IMR-90 (cell line): ENCODE results near the gene SEC11C. TPM values are rescaled to one million over a fixed set of nuclear protein-coding genes. Genes with fewer than 3 reads are reported as not detected.

Experiments
- ATAC-seq: fragments of 200-7000 bp; cut with Tn5 transposase; 2 replicates; pipeline ENCODE4 v1.9.1; 2020; ENCODE audit warnings: low read depth, mild to moderate bottlenecking, moderate library complexity
- BruUV-seq: library from RNA; stranded (reverse); fragments of 400-500 nt; replicated peaks from 2 replicates; lab custom pipeline; 2021; lab: Mats Ljungman, UMichigan
- CTCF ChIA-PET: fragments of 300-600 bp; formaldehyde crosslinking; extraction: SDS; loops from one replicate; lab custom pipeline; 2021; ENCODE audit warnings: antibody characterized with exemption; lab: Yijun Ruan, JAX
- POLR2A ChIA-PET: fragments of 300-600 bp; sonication (Branson Sonifier 250); formaldehyde crosslinking; loops from one replicate; lab custom pipeline; 2022; ENCODE audit warnings: antibody characterized with exemption; ENCODE audit not compliant: unreplicated experiment; lab: Charles Lee
- DNase-seq: peaks from one replicate; pipeline ENCODE4 v3.0.0; 2013
- H2AFZ ChIP-seq: replicated peaks from 2 replicates; pipeline ENCODE3; 2013; ENCODE audit warnings: low read length, mild to moderate bottlenecking; ENCODE audit not compliant: poor library complexity
- H2AK5ac ChIP-seq: 2 replicates; pipeline ENCODE4 v1.6.1; 2013; ENCODE audit warnings: low read depth, low read length, inconsistent platforms
- H2AK9ac ChIP-seq: replicated peaks from 2 replicates; pipeline ENCODE3; 2013; ENCODE audit warnings: mild to moderate bottlenecking, low read depth, low read length, moderate library complexity; ENCODE audit not compliant: poor library complexity
- H2BK120ac ChIP-seq: 2 replicates; pipeline ENCODE4 v1.6.1; 2013; ENCODE audit warnings: low read depth, low read length, inconsistent platforms
- H2BK15ac ChIP-seq: 3 replicates; pipeline ENCODE4 v1.6.1; 2013; ENCODE audit warnings: low read depth, low read length, inconsistent platforms
- H2BK20ac ChIP-seq: 2 replicates; pipeline ENCODE4 v1.6.1; 2013; ENCODE audit warnings: low read depth, mild to moderate bottlenecking, inconsistent platforms, low read length, moderate library complexity
- H2BK5ac ChIP-seq: 2 replicates; pipeline ENCODE4 v1.6.1; 2013; ENCODE audit warnings: mild to moderate bottlenecking, low read depth, low read length, inconsistent platforms; ENCODE audit not compliant: poor library complexity, severe bottlenecking
- H3K14ac ChIP-seq: replicated peaks from 2 replicates; pipeline ENCODE4 v1.6.1; 2013; ENCODE audit warnings: low read depth, low read length, inconsistent platforms
- H3K18ac ChIP-seq: 2 replicates; pipeline ENCODE4 v1.6.1; 2013; ENCODE audit warnings: low read depth, low read length, control low read depth
- H3K23ac ChIP-seq: 2 replicates; pipeline ENCODE4 v1.6.1; 2013; ENCODE audit warnings: low read depth, low read length, inconsistent platforms
- H3K27ac ChIP-seq: 2 replicates; pipeline ENCODE4 v1.5.1; 2013; ENCODE audit warnings: mild to moderate bottlenecking, control low read depth, low read length; ENCODE audit not compliant: insufficient read depth
- H3K27me3 ChIP-seq: 2 replicates; pipeline ENCODE4 v1.6.1; 2013; ENCODE audit warnings: low read length; ENCODE audit not compliant: control insufficient read depth, insufficient read depth
- H3K36me3 ChIP-seq: 2 replicates; pipeline ENCODE4 v1.6.1; 2013; ENCODE audit warnings: low read length, mixed read lengths; ENCODE audit not compliant: control insufficient read depth, insufficient read depth
- H3K4ac ChIP-seq: 2 replicates; pipeline ENCODE4 v1.6.1; 2013; ENCODE audit warnings: low read depth, low read length, inconsistent platforms
- H3K4me1 ChIP-seq: 2 replicates; pipeline ENCODE4 v1.6.1; 2013; ENCODE audit warnings: low read length, mixed read lengths; ENCODE audit not compliant: control insufficient read depth, insufficient read depth
- H3K4me2 ChIP-seq: 2 replicates; pipeline ENCODE4 v1.6.1; 2013; ENCODE audit warnings: low read depth, mild to moderate bottlenecking, control low read depth, low read length, moderate library complexity
- H3K4me3 ChIP-seq: 2 replicates; pipeline ENCODE4 v1.5.1; 2013; ENCODE audit warnings: low read depth, mild to moderate bottlenecking, control low read depth, low read length, moderate library complexity; ENCODE audit not compliant: insufficient read depth
- H3K56ac ChIP-seq: 2 replicates; pipeline ENCODE4 v1.6.1; 2013; ENCODE audit warnings: low read length, inconsistent platforms; ENCODE audit not compliant: insufficient read depth; ENCODE audit errors: extremely low read depth
- H3K79me1 ChIP-seq, 2 experiments: 2 replicates each; pipeline ENCODE4 v1.6.1; 2013; ENCODE audit warnings: low read length in 2 of 2, inconsistent platforms in 1 of 2, low read depth in 1 of 2
- H3K9ac ChIP-seq: 2 replicates; pipeline ENCODE4 v1.6.1; 2013; ENCODE audit warnings: low read depth, low read length, control low read depth
- H3K9me1 ChIP-seq: 2 replicates; pipeline ENCODE4 v1.6.1; 2013; ENCODE audit warnings: low read length, inconsistent platforms; ENCODE audit not compliant: insufficient read depth
- H3K9me3 ChIP-seq: 2 replicates; pipeline ENCODE4 v1.6.1; 2013; ENCODE audit warnings: low read length; ENCODE audit not compliant: control insufficient read depth, insufficient read depth
- H4K20me1 ChIP-seq: 2 replicates; pipeline ENCODE4 v1.6.1; 2013; ENCODE audit warnings: low read length, inconsistent platforms; ENCODE audit not compliant: insufficient read depth
- H4K5ac ChIP-seq: 2 replicates; pipeline ENCODE4 v1.6.1; 2013; ENCODE audit warnings: mild to moderate bottlenecking, low read depth, low read length, control low read depth
- H4K8ac ChIP-seq, 2 experiments: 2 replicates each; pipeline ENCODE4 v1.6.1; 2013; ENCODE audit warnings: low read depth in 2 of 2, low read length in 2 of 2, control low read depth in 1 of 2, inconsistent platforms in 1 of 2
- H4K91ac ChIP-seq: 2 replicates; pipeline ENCODE4 v1.6.1; 2013; ENCODE audit warnings: low read depth, low read length, inconsistent platforms; ENCODE audit not compliant: insufficient read depth
- BHLHE40 ChIP-seq: fragments of 150-350 bp; IDR thresholded peaks from 2 replicates; pipeline ENCODE4 v1.6.1; 2016; ENCODE audit warnings: mild to moderate bottlenecking, low read depth, low read length
- CEBPB ChIP-seq: IDR thresholded peaks from 2 replicates; pipeline ENCODE4 v1.6.1; 2012; ENCODE audit warnings: low read depth, low read length, improper control_type of control experiment
- CHD1 ChIP-seq: IDR thresholded peaks from 2 replicates; pipeline ENCODE4 v1.6.1; 2012; ENCODE audit warnings: low read depth, low read length, improper control_type of control experiment
- FOS ChIP-seq: fragments of 150-350 bp; IDR thresholded peaks from 2 replicates; pipeline ENCODE4 v1.6.1; 2016; ENCODE audit warnings: low read depth, low read length
- MAZ ChIP-seq: IDR thresholded peaks from 2 replicates; pipeline ENCODE4 v1.6.1; 2012; ENCODE audit warnings: low read depth, mild to moderate bottlenecking, low read length, improper control_type of control experiment, moderate library complexity, borderline replicate concordance
- NFE2L2 ChIP-seq: fragments of 150-350 bp; IDR thresholded peaks from 2 replicates; pipeline ENCODE4 v1.6.1; 2016; ENCODE audit warnings: low read depth, mild to moderate bottlenecking, low read length
- POLR2A ChIP-seq: IDR thresholded peaks from 2 replicates; pipeline ENCODE4 v1.6.1; 2012; ENCODE audit warnings: mild to moderate bottlenecking, low read depth, low read length
- RAD21 ChIP-seq: IDR thresholded peaks from 2 replicates; pipeline ENCODE4 v1.6.1; 2012; ENCODE audit warnings: low read length, improper control_type of control experiment
- RCOR1 ChIP-seq: IDR thresholded peaks from 2 replicates; pipeline ENCODE4 v1.6.1; 2012; ENCODE audit warnings: mild to moderate bottlenecking, low read length, improper control_type of control experiment; ENCODE audit not compliant: insufficient replicate concordance
- RFX5 ChIP-seq: IDR thresholded peaks from 2 replicates; pipeline ENCODE4 v1.8.0; 2012; ENCODE audit warnings: low read depth, mild to moderate bottlenecking, low read length, moderate library complexity
- SMC3 ChIP-seq: fragments of 150-350 bp; IDR thresholded peaks from 2 replicates; pipeline ENCODE4 v1.6.1; 2016; ENCODE audit warnings: low read depth, mild to moderate bottlenecking, antibody characterized with exemption, low read length, moderate library complexity
- WGBS, 2 experiments: methylation state at CpG; one replicate each; pipeline versions ENCODE4 v1.1.5 to v1.1.7; 2013; ENCODE audit warnings: missing lambda C conversion rate in 2 of 2; ENCODE audit not compliant: insufficient read length in 1 of 2; ENCODE audit errors: extremely low coverage in 2 of 2; 5-methylcytosine and 5-hydroxymethylcytosine counted together
- dilution Hi-C: fragments of 300-500 bp; cut with HindIII; formaldehyde crosslinking; loops from one replicate; pipeline ENCODE4 v1.14.3; 2018; ENCODE audit warnings: low sequenced_read_pairs; ENCODE audit not compliant: unreplicated experiment
- in situ Hi-C: fragments of 300-500 bp; cut with MboI; formaldehyde crosslinking; loops from 3 replicates; pipeline ENCODE4 v1.14.3; 2019; ENCODE audit warnings: low sequenced_read_pairs, inconsistent platforms, mixed read lengths
- intact Hi-C: fragments of 100-400 bp; cut with micrococcal nuclease; formaldehyde crosslinking; loops from 2 replicates; pipeline ENCODE4 v1.10.0; 2022
- polyA plus RNA-seq, 3 experiments: library from polyadenylated mRNA; depleted of rRNA; stranded (reverse); fragments of >200 nt; gene quantifications; 2 replicates each; pipeline ENCODE4 v1.2.3, GENCODE V29; 2012; ENCODE audit warnings: low replicate concordance in 1 of 3
- total RNA-seq: library from RNA; depleted of rRNA; stranded (reverse); fragments of >200 nt; gene quantifications from 2 replicates; pipeline ENCODE4 v1.2.3, GENCODE V29; 2012
- TF ChIP-seq, protein P1 (sequence below): fragments of 150-350 bp; IDR thresholded peaks from 2 replicates; pipeline ENCODE4 v1.6.1; 2016; ENCODE audit warnings: low read depth, mild to moderate bottlenecking, low read length, moderate library complexity, borderline replicate concordance
- TF ChIP-seq, protein P2 (sequence below): fragments of 150-350 bp; IDR thresholded peaks from 2 replicates; pipeline ENCODE4 v1.6.1; 2017; ENCODE audit warnings: mild to moderate bottlenecking, antibody characterized with exemption, low read length, low read depth

SEC11C gene
- total and polyA plus RNA-seq, 2 of the 4 experiments (the other 2 are of a cell fraction), result 10.6 to 11.9 TPM

DNA sequence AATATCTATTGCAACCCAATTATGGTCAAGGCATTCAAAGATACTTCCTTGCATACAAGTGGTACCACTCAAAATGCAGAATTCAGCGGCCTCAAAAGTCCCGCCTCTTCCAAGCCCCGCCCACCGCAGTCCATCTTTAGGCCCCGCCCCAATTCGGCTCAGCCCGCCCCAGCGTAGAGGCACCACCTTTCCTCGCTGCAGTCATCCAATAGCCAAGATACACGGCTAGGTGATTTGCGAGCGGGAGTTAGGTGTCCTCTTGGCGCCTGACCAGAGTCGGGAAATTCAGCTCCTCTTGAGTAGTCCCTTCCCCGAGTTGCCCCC is 431 bp upstream of the SEC11C start:
- H4K5ac ChIP-seq, result no peak overlapping the region
- peak overlapping the region; percentile 86 for H3K4ac ChIP-seq
- peaks cover 13% of the 10 kb centered on the region for H3K27me3 ChIP-seq
- intact Hi-C loops (loop anchor here (5.0 kb wide), 1 partner anchor 133 kb away; the partner anchor contains the start of gene RAX), in situ Hi-C loops (no loop called here), dilution Hi-C loops (no loop called here)
- H2AK5ac ChIP-seq, result no peak overlapping the region
- no TSS peak for BruUV-seq
- peak; percentile 81 for DNase-seq
- peak; percentile 93 for ATAC-seq
- peak overlapping the region; percentile 63; the same call in 1 of the 2 replicates for H3K23ac ChIP-seq
- peaks cover 8 to 19% of the 10 kb centered on the region in 2 experiments; a peak in 2 of 4 replicates for H3K79me1 ChIP-seq
- peak overlapping the region; percentile 29; the same call in 1 of the 2 replicates for H4K91ac ChIP-seq
- peak overlapping the region; percentile 100 for H2AFZ ChIP-seq
- peak overlapping the region; percentile 77 for H2AK9ac ChIP-seq
- ChIA-PET CTCF (no interaction called here), POLR2A (no interaction called here)
- no peaks in the 10 kb centered on the region for H3K4me1 ChIP-seq
- peak overlapping the region; percentile 9; the same call in 1 of the 3 replicates for H2BK15ac ChIP-seq
- peak overlapping the region; percentile 77 for H3K56ac ChIP-seq
- 6% methylated on average over 5 of the region's 15 CpGs; no CpG with 5 or more reads in 1 of the 2 experiments for WGBS, 2 experiments
- peak overlapping the region in 1 of 2 experiments; percentile 95; a peak in 2 of 4 replicates for H4K8ac ChIP-seq
- peak overlapping the region; percentile 85 for H3K4me2 ChIP-seq
- no peak overlapping the region for H2BK5ac ChIP-seq
- no peaks in the 10 kb centered on the region for H3K9me1 ChIP-seq
- TF ChIP-seq RFX5, result no peak
- TF ChIP-seq RCOR1, result no peak
- no peak for TF ChIP-seq RAD21
- TF ChIP-seq, protein P1, sequence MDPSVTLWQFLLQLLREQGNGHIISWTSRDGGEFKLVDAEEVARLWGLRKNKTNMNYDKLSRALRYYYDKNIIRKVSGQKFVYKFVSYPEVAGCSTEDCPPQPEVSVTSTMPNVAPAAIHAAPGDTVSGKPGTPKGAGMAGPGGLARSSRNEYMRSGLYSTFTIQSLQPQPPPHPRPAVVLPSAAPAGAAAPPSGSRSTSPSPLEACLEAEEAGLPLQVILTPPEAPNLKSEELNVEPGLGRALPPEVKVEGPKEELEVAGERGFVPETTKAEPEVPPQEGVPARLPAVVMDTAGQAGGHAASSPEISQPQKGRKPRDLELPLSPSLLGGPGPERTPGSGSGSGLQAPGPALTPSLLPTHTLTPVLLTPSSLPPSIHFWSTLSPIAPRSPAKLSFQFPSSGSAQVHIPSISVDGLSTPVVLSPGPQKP, result no peak
- TF ChIP-seq FOS, result no peak
- TF ChIP-seq CHD1, result no peak
- TF ChIP-seq CEBPB, result no peak
- TF ChIP-seq NFE2L2, result no peak
- no peak for TF ChIP-seq POLR2A
- TF ChIP-seq MAZ, result no peak
- TF ChIP-seq BHLHE40, result no peak
- TF ChIP-seq, protein P2, sequence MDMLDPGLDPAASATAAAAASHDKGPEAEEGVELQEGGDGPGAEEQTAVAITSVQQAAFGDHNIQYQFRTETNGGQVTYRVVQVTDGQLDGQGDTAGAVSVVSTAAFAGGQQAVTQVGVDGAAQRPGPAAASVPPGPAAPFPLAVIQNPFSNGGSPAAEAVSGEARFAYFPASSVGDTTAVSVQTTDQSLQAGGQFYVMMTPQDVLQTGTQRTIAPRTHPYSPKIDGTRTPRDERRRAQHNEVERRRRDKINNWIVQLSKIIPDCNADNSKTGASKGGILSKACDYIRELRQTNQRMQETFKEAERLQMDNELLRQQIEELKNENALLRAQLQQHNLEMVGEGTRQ, result no peak
- TF ChIP-seq SMC3, result no peak
- no peaks in the 10 kb centered on the region for H3K9me3 ChIP-seq
- H4K20me1 ChIP-seq, result no peaks in the 10 kb centered on the region
- peak overlapping the region; percentile 44; the same call in 1 of the 2 replicates for H2BK120ac ChIP-seq
- H3K18ac ChIP-seq, result no peak overlapping the region
- H3K14ac ChIP-seq, result peak overlapping the region; percentile 47; the same call in 1 of the 2 replicates
- H3K9ac ChIP-seq, result peak overlapping the region; percentile 65
- peak overlapping the region; percentile 78 for H3K4me3 ChIP-seq
- no peaks in the 10 kb centered on the region for H3K36me3 ChIP-seq
- H3K27ac ChIP-seq, result peak overlapping the region; percentile 68
- H2BK20ac ChIP-seq, result peak overlapping the region; percentile 6; the same call in 1 of the 2 replicates
